ENCODE data around the gene HPRT1. TPM values are rescaled to one million over a fixed set of nuclear protein-coding genes. Genes with fewer than 3 reads are reported as not detected.

HPRT1 gene
- total and polyA plus RNA-seq, 4 donors, result 18.8 to 32.3 (median 27.1) TPM

DNA sequence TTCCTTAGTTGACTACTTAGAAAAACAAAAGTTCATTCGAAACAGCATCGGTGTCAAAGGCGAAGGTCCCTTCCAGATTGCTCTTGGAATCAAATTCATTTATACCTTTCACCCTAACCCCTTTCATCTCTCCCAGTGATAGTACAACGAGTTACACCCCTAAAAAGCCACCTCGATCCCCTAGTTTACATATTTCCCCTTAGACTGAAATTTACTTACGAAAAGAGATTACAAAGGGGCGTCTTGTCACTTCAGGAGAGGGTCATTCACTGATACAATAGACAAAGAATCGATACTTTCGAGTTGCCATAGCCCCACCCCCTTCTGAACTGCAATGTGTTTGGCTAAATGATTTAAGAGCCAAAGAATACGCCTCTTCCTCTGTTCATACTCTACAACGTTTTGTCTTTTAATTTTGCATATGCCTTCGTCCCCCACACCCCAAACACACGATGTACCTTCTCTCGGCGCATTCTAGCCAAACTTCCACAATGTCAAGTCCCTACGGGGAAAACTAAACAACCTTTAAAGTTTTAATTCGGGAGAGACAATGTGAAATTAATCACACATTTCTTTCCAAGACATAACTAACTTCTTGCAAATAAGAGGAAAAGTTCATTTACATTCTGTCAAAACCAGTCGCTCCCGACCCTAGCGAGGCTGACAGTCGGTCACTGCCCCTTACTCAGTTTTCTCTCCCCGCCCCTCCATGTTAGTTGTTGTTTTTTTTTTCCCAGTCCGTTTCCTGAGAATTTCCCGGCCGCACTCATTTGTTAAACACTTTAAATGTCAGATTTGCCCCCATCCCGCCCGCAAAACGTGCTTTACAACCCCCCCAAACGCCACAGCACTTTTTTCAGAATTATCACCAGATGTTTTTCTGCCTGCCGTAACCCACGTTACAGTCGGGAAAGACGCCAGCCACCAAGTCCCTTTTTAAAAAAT, 88.6 kb downstream of the HPRT1 start:
- intact Hi-C loops (cut with DNase I), result no loop called here
- H3K36me3 ChIP-seq (ENCODE audit: control insufficient read depth in 1 of 2, insufficient read depth in 2 of 2, low read length in 1 of 2), result no peaks in the 10 kb centered on the region
- H3K4me1 ChIP-seq (ENCODE audit: control insufficient read depth in 1 of 2, insufficient read depth in 2 of 2, low read length in 2 of 2), result no peaks in the 10 kb centered on the region
- no peaks in the 10 kb centered on the region for H3K27me3 ChIP-seq (ENCODE audit: control insufficient read depth in 1 of 2, insufficient read depth in 2 of 2, low read length in 1 of 2)
- no peaks in the 10 kb centered on the region for H3K9me3 ChIP-seq (ENCODE audit: control insufficient read depth, low read length)
- H3K4me3 ChIP-seq (ENCODE audit: low read length in 2 of 2), result peak overlapping the region in 1 of 2 donors; percentile 17
- ATAC-seq (ENCODE audit: low FRiP score) (no peak), DNase-seq (no peak)
- whole genome bisulfite sequencing, 2 donors, result 4 to 33% methylated on average over 33 of the region's 33 CpGs
- H3K27ac ChIP-seq (ENCODE audit: low read depth in 1 of 2, low read length in 2 of 2), result no peak overlapping the region

Small RNAs within 50 kb of the gene (microRNA-seq; reads per million reads assigned to microRNA genes)
- gene MIR424 (354 to 1,371 reads per million in 2 donors), gene MIR450A1 (0.60 to 0.99 reads per million in 2 donors), gene MIR450A2 (0.60 to 2.0 reads per million in 2 donors), gene MIR450B (0 to 0.99 reads per million in 2 donors), gene MIR503 (14.3 to 43.7 reads per million in 2 donors), gene MIR542 (4.8 to 16.9 reads per million in 2 donors)

Other genes with a start within 250 kb of the HPRT1 start
- gene CCDC160, start 223.0 kb upstream of the HPRT1 start, total RNA-seq, result not detected
- not detected for gene CCDC160, start 223.0 kb upstream of the HPRT1 start, polyA plus RNA-seq
- 10 to 100 TPM; 12.4 to 16.1 TPM for gene PHF6, start 86.9 kb upstream of the HPRT1 start, total RNA-seq
- 1 to 10 TPM; 3.9 to 4.8 TPM for gene PHF6, start 86.9 kb upstream of the HPRT1 start, polyA plus RNA-seq
- gene PLAC1, start 198.3 kb downstream of the HPRT1 start, total RNA-seq, result not detected
- under 1 TPM in 1 of 2 donors, not detected in 1; 0.10 TPM for gene PLAC1, start 198.3 kb downstream of the HPRT1 start, polyA plus RNA-seq

Data from aorta (tissue), 5 donors.